Right lobe of liver (tissue), 4 donors: Measurements from ENCODE around the gene TSC22D3.

ENCODE experiments used
- POLR2A ChIP-seq: fragments of 450-650 bp; IDR thresholded peaks from one replicate; pipeline ENCODE4 v1.6.1; 2017; ENCODE audit warnings: antibody characterized with exemption, mild to moderate bottlenecking
- TF ChIP-seq, protein P1 (sequence below), 4 donors: fragments of 200-600 bp in 3 of 4; fragments of 450-650 bp in 1 of 4; IDR thresholded peaks; one replicate each; pipeline versions ENCODE4 v1.5.1 to v1.8.0; 2016 to 2022; ENCODE audit warnings: antibody characterized with exemption in 4 of 4, mild to moderate bottlenecking in 2 of 4
- donor health status: DM: no; HTN: no; CAD: no.
- donor health status: DM: no; HTN: no; CAD: no.
- donor health status: DM: no; HTN: yes; CAD: no.

DNA sequence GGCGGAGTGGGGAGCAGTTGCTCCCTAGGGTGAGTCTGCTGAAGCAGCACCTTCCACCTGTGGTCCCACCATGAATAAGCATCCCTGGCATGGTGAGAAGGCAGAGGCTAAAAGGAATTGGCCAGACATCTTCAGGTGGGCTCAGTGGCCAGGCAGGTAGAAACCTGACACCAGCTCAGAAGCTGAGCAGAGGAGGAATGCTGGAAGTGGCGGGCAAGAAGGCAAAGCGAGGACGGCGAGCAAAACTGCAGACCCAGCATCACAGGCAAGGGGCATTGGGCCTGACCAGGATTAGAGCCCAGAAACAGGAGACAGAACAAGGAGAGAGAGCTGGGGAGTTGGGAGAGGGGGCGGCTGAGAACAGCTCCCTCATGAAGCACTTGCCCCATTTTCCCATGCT lies 25.3 kb downstream of the TSC22D3 start:
- TF ChIP-seq, protein P1, sequence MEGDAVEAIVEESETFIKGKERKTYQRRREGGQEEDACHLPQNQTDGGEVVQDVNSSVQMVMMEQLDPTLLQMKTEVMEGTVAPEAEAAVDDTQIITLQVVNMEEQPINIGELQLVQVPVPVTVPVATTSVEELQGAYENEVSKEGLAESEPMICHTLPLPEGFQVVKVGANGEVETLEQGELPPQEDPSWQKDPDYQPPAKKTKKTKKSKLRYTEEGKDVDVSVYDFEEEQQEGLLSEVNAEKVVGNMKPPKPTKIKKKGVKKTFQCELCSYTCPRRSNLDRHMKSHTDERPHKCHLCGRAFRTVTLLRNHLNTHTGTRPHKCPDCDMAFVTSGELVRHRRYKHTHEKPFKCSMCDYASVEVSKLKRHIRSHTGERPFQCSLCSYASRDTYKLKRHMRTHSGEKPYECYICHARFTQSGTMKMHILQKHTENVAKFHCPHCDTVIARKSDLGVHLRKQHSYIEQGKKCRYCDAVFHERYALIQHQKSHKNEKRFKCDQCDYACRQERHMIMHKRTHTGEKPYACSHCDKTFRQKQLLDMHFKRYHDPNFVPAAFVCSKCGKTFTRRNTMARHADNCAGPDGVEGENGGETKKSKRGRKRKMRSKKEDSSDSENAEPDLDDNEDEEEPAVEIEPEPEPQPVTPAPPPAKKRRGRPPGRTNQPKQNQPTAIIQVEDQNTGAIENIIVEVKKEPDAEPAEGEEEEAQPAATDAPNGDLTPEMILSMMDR (IDR thresholded peaks at IDR 0.05) = no peak
- TF ChIP-seq POLR2A = no peak
